ENCODE data around the gene CSNK2A1.
"Not testable (repeated sequence)": the region's sequence is repeated elsewhere in the genome, so short reads cannot be mapped to it uniquely, and the experiment has no call there.

CSNK2A1 gene

DNA sequence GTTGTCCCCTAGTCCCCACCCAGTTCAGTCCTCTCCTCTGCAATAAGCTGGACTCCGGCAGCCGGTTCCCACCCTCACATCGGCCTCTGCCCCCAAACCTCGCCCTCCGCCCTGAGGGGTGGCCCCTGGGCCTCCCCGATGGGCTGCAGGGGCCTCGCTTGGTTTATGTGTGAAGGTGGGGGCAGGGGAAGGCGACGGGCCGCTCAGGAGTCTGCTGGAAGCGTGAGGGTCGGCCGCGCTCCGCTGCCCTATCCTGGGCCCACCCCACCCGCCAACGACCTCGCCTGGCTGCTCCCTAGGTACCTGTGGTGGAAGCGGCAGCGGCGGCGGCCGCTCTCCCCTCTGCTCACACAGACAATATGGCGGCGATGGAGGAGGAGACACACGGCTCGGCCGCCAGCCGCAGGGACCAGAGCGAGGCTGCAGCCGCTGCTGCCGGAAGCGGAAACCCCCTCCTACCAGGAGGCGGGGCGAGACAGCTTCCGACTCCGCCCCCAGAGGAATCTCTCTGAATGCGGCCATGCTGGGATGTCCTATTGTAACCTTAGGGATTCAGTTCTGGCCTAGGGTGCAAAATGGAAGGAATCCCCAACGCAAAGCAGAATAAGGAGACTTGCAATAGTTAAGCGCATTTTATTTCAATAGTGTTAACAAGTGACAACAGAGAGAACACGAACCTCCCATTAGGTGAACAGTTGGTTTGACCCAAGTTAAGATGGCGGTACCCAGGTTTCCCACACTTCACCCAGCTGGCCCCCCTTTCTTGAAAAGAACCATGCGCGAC lies at the start of gene CSNK2A1:
CSNK2A1 (minus strand) TSS at position 422 of the 784 bp plus-strand sequence. CDS start 35,239 bp downstream, outside the sequence.
- peak; percentile 94 for DNase-seq (ENCODE audit: low read depth)

DNA sequence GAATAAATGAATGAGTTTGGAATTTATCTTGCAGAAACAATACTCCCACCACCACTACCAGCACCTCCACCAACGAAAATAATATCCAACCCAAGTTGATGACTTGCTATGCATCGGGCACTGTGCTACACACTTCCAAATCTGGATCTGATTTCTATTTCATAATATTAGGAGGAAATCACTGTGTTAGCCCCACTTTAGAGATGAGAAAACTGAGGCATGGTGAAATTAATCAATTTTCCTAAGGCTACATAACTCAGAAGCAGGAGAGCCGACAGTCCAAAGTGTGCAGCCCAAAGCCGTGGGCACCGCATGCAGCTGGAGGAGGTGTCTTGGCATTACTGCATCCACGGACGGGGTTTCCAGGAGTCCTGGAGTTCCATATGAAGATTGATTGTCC lies 48.9 kb upstream of the CSNK2A1 start:
- DNase-seq (ENCODE audit: low read depth): no peak

DNA sequence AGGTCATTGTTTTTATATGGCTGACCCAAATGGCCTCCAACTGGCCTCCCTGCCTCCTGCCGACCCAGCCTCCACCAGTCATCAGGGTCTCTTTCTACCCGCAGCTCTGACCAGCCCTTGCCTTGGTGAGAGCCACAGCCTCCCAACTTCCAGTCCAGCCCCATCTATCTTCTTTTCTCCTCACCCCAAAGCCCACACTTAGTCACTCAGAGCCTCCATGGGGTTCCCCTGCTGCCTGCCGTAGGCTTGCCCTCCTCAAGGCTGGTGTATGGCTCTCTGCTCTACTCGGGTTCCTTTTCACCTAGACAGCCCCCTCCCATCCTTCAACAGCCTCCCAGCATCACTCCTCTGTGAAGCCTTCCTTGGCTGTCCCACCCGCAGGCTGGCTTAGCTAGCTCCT lies 48.4 kb upstream of the CSNK2A1 start:
- no peak for DNase-seq (ENCODE audit: low read depth)

DNA sequence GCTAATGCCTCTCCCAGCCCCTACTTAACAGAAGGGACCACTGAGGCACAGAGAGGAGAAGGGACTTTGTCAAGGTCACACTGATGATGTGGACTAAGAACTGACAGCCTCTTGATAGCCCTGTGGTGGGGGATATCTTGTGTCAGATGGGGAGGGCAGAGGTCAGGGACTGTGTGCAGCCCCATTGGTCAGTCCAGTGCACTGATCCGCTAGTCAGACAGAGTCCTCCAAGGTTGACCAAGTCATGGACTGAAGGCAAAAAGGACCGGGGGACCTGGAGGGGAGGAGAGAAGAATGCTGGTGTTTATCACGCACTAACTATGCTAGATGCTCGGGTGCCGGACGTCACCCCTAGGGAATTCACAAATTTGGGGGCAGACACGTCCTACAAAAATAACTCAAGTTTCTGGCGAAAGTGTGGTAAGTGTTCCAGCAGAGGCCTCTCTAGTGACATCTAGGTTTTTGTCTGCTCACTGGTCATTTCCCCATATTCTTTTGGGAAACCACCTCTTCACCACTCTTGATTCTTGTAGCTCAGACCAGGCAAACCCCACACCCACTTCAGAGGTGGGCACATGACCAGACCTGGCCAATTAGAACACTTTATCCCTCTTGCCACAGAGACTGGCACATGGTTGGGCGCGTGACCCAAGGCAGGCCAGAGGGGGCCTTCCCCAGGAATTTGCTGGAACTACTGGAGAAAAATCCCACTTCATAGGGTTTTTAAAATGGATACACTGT lies 45.5 kb upstream of the CSNK2A1 start:
- no peak for DNase-seq (ENCODE audit: low read depth)

DNA sequence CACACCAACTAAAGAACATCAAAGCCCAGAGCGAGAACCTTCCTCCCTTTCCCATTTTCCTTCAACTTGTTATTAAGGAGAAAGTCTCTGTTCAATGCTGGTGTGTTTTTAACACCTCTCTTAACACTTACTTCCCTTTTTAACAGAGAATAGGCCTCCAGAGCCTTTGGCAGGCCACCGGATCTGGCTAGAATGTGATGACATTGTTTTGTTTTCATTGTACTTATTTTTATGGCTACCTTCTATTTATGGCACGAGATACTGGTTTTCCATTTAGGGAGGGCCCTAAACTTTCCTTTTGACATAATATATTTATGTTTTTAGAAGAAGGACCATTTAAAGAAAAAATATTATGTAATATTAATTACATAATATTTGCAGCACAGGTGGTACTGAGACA lies 44.9 kb upstream of the CSNK2A1 start:
- no peak for DNase-seq (ENCODE audit: low read depth)

DNA sequence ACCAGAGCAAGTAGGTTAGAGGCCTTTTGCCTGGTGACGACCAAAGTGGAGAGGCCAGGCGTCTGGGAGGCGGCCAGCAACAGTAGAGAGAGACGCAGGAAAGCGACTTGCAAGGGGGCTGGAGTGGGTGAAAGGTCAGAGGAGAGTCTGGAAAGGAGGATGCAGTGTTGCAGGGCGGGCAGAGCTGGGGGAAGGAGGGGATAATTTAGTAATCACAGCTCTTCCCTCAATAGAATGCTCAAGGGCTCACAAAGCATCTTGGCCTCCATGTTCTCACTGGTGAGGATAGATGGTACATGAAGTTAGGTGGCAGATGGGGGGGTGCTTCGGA lies 41.3 kb upstream of the CSNK2A1 start:
- no peak for DNase-seq (ENCODE audit: low read depth)

DNA sequence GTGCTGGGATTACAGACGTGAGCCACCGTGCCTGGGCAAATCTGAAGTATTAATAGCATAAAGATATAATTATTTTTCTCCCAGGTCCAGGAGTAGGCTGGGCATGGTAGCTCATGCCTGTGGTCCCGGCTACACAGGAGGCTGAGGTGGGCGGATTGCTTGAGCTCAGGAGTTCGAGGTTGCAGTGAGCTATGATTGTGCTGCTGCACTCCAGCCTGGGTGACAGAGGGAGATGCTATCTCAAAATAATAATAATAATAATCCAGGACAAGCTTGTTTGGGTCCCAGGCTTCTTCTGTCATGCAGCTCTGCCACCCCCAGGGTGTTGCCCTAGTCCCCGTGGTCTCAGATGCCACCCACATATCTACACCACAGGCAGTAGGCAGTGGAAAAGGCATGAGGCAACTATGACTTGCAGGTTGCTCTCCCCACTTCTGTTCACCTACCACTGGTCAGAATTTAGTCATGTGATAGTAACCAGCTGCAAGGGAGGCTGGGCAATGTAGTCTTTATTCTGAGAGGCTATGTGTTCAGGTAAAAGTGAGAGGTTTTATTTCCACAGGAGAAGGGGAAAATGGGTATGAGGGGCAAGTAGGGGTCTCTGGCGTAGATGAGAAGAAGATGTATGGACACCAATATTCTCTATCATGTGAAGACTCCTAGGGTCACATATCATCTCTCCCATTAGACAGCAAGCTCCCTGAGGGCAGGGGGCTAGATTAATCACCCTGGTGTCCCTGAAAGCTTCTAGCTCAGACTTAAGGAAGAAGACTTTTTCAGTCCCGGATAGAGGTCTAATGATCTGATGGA lies 40.8 kb upstream of the CSNK2A1 start:
- DNase-seq (ENCODE audit: low read depth): no peak

DNA sequence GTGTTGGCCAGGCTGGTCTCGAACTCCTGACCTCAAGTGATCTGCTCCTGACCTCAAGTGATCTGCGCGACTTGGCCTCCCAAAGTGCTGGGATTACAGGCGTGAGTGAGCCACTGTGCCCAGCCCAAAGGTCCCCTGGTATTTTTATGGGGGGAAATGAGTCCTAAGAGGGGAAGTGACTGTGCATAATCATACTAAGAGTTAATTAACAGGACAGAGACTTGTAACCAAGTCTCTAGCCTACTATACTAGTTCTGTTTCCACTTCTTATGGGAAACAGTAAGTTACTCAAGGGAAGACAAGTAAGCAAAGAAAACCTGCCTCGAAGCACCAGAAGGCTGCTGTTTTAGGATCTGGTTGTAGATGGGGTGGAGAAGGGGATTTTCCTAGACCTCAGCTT lies 38.6 kb upstream of the CSNK2A1 start:
- DNase-seq (ENCODE audit: low read depth): no peak

DNA sequence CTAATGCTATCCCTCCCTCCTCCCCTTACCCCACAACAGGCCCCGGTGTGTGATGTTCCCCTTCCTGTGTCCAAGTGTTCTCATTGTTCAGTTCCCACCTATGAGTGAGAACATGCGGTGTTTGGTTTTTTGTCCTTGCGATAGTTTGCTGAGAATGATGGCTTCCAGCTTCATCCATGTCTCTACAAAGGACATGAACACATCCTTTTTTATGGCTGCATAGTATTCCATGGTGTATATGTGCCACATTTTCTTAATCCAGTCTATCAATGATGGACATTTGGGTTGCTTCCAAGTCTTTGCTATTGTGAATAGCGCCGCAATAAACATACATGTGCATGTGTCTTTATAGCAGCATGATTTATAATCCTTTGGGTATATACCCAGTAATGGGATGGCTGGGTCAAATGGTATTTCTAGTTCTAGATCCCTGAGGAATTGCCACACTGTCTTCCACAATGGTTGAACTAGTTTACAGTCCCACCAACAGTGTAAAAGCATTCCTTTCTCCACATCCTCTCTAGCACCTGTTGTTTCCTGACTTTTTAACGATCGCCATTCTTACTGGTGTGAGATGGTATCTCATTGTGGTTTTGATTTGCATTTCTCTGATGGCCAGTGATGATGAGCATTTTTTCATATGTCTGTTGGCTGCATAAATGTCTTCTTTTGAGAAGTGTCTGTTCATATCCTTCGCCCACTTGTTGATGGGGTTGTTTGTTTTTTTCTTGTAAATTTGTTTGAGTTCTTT lies 35.5 kb upstream of the CSNK2A1 start:
- not testable (repeated sequence) for DNase-seq (ENCODE audit: low read depth)

DNA sequence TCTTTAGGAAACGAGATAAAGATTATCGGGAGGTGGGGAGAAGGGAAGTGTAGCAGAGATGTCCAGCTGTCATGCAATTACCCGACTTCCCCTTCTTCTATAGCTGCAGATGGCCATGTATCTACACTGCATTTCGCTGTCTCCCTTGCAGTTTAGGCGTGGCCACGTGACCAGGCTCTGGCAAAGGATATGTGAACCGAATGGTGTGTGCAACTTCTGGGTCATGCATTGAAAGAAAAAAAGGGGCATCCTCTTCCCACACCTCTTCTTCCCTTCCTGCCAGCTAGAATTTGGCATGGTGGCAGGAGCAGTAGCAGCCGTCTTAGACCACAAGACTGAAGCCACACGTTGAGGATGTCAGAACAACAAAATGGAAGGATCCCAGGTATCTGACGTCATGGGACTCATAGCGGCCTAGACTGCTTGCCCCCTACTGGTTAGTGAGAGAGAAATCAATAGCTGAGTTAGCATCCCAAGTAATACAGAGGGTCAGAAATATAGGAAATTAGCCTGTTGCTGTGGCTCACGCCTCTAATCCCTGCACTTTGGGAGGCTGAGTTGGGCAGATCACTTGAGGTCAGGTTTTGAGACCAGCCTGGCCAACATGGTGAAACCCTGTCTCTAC lies 33.7 kb upstream of the CSNK2A1 start:
- DNase-seq (ENCODE audit: low read depth): no peak

DNA sequence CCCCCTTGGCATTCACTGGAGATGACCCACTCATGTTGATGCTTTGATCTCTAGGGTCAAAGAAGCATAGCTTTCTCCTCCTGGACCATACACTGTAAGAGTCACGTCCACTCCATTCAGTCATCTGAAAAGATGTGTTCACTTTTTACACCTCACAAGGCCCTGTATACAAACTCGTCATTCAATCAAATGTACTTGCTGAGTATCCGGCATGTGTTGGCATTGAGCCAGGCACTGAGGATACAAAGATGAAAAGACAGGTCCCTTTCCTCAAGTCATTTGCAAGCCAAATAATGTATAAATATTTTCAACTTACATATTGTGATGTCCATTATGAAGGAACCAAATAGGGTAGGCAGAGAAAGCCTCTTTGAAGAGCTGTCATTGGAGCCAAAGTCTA lies 32.6 kb upstream of the CSNK2A1 start:
- no peak for DNase-seq (ENCODE audit: low read depth)

DNA sequence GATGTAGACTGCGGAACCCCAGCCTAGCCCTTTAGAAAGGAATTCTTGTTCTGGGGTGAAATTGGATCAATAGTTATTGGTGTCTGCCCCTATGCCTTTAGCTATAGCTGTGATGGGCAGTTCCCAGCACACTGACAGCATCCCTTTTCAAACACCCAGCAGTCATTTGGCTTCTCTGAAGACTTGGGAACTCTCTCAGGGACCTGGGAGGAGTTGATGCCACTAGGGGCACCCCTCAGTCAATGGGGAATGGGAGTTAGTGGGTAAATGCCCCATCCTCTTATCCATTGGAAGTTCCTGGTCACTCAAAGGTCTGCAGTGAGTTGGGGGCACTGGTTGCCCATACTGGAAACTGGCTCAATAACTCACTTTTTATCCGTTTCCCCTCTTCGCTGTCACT lies 31.6 kb upstream of the CSNK2A1 start:
- no peak for DNase-seq (ENCODE audit: low read depth)

DNA sequence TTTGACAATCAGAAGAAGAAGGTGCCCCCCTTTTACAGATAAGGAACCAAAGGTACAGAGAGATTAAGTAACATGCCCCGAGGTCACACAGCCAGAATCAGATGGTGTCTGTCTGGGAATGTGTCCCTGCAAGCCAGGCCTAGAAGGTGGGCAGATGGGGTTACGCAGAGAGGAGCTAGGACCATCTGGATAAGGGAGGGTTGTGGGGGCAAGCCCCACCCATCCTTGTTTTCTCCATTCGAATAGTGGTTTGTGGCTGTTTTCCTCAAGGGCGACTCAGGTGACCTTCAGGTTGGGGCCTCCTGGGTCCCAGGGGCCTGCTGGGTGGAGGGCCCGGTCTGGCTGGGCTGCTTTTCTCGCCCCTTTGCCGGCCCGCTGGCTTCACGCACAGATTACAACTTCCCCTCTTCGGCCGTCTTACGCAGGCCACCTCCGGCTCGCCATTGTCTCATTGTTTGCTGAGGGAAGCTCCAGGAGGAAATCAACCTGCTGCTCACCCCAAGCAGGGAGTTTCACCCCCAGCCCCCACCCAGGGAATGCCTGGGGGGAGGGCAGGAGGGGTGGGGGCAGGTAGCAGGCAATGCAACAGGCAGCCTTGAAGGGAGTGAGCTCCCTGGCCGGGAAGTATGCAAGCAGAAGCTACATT lies 30.8 kb upstream of the CSNK2A1 start:
- DNase-seq (ENCODE audit: low read depth): no peak

DNA sequence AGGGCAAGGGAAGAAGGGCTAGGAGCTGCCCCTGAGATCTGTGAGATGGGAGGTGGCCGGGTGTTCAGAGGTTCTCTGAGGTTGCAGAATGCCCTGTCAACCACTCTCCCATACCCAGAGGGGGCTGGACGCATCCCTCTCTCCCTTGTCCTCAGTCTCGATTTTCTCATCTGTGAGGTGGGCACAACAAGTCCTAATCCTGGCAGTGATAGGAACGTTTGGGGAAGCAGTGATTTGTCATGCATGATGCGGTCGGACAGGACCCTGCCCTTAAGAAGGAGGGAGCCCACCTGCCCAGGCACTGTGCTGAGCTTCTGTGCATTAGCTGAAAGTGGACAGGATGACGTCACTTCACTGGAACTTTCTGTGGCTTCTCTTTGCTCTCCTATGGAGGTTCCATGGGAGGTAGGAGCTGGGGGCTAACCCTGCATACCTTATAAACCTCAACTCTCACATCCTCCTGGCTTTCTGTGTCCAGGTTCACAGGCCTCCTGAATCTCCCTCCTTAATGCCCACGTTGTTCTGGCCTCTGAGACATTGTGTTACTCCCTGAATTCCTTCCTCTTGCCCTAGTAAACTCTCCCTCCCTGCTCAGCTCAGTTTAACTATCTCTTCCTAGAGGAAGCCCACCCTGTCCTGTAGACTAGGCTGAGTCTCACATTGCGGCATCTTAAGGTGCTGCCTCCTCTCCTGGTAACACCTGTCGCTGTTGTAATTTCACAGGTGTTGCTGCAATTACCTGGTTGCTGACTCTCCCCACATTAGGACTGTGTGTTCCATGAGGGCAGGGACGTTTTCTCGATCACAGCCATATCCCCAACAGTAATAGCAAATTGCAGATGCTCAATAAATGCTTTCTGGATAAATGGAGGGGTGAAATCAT lies 30.1 kb upstream of the CSNK2A1 start:
- no peak for DNase-seq (ENCODE audit: low read depth)

DNA sequence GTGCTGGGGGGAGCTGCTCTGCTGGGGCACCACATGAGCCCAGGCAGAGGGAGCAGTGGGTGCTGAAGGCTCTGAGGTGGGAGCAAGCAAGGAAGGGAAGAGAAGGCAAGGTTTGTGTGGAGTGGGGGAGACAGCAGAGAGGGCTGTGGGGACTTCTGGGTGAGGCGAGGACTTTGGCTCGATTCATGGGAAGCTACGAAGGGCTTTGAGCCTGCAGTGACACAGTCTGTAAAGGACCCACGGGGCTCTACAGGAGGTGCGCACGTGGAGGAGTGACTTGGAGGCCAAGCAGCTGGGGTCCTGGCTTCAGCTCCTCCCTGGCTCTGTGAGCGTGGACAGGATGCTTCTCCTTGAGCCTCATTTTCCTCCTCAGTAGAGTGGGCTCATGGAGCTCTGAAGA lies 29.1 kb upstream of the CSNK2A1 start:
- DNase-seq (ENCODE audit: low read depth): no peak

DNA sequence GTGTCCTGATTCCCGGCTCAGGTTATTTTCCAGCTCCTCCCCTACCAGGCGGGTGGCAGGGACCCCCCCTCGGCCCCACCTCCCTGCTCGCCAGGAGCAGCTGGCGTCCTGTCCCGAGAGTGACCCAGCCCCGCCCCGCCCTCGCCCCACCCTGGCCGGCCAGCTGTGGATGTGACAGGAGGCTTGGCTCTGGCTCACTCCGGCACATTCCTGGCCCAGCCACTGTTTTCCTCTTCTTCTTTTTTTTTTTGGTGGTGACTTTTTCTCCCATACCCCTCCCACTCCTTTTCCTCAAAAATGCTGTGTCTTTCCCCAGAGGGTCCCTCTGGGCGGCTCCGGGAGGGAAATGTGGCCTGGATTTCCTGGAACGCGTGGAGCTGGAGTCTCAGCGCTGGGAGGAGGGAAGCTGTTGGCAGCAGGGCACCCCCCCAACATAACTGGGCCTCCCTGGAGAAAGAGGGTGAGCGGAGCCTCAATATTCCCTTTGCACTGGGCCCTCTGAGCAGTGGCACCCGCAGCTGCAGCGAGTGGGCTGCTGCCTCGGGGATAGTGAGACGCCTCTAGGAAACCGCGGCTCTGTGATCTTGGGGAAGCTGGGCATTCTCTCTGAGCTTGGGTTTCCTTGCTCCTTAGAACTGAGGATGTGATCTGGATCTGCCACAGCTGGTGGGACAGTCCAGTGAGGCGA lies 28.3 kb upstream of the CSNK2A1 start:
- no peak for DNase-seq (ENCODE audit: low read depth)

DNA sequence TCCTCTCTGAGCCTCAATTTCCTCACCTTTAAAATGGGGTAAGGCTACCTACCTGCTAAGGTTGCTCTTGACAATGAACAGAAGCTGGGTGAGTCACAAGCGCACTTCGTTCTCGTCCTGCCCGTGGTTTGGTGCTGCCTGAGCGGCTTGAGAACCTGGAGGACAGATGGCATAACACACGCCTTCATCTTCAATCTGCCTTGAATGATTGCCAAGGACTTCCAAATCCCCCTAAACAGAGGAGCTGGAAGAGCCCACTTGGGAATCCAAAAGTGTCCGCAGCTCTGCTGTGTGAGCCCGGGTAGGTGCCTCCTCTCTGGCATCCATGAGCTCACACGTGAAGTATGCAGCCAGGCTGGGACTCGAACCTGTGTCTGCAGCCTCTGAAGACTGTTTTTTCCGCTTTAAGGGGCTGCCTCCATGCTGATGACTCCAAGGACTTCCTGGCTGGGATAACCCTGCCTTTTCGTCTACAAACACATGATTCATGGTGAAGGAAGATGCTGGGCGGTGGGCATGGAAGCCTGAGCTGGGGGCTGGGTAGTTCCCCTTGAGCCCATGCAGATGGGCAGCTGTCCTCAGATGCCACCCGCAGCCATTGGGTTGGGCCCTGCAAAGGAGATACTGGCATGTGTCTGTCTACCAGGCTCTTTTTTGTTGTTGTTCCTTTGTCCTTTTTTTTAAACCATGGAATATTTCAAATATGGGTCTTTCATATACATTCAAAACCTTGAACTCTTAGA lies 25.3 kb upstream of the CSNK2A1 start:
- no peak for DNase-seq (ENCODE audit: low read depth)

DNA sequence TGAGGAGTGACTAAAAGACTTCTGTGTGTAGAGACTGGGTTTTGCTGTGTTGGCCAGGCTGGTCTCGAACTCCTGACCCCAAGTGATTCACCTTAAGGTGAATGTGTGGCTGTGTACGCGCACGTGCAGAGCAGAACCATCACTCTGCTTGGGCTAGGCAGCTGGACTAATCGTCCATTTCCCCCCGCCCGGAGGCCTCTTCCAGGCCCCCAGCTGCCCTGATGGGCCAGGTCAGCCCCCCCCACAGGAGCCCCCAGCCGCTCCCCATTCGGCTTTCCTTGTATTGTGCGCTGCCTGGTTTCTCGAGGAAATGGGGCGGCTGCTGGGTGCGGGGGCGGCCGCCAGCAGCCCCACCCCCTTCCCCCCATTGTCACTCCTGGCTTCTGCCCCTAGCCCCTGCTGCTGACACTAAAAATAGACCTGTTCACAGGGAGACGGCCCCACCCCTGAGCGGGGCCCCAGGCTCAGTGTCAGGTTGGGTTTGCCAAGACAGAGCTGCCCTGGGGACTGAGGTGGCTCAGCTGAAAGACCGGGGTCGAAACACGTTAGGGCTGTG lies 24.6 kb upstream of the CSNK2A1 start:
- DNase-seq (ENCODE audit: low read depth): no peak

DNA sequence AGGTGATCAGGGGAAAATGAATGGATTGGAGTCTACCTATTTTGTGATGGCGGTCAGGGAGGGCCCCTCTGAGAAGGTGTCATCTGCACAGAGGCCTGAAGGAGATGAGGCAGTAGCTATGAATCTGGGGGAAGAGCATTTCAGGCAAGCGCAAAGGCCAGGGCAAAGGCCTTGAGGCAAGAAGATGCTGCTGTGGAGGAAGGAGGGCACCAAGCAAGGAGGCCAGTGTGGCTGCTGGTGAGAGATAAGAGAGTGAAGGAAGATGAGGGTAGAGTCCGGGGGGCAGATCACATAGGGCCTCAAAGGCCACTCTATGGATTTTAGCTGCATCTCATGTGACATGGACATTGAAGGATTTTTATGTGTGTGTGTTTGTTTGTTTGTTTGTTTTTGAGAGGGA lies 20.6 kb upstream of the CSNK2A1 start:
- DNase-seq (ENCODE audit: low read depth): no peak
